Measurements from ENCODE around the gene TTC24.

- TF ChIP-seq CTCF (conservative IDR thresholded peaks at IDR 0.05): no peak
- no peak for TF ChIP-seq ZFX (IDR thresholded peaks at IDR 0.05)
Measured at GRCh38 chr1:156624814-156625435, 45.4 kb downstream of the TTC24 start.
